Activated CD8-positive, alpha-beta T cell treated with anti-CD3 and anti-CD28 coated beads, Interleukin-2, amount 10 ng/mL, durations not matched to agents 7 days and 5 days (primary cell): ENCODE measurements around the gene HOXC12. TPM values are rescaled to one million over a fixed set of nuclear protein-coding genes. Genes with fewer than 3 reads are reported as not detected.
A peak's percentile ranks its signal among the peaks of the same experiment; 100 is the strongest.

Experiments used
- ATAC-seq: fragments of 150-1000 bp; cut with Tn5 transposase; one replicate; pipeline ENCODE4 v1.10.0; 2021; ENCODE audit warnings: moderate library complexity
- CTCF ChIA-PET: fragments of 350-600 bp; sonication (Branson Sonifier 250); formaldehyde crosslinking; loops from one replicate; lab custom pipeline; 2021; ENCODE audit warnings: antibody characterized with exemption; lab: Charles Lee
- POLR2A ChIA-PET: fragments of 350-600 bp; sonication (Branson Sonifier 250); formaldehyde crosslinking; loops from one replicate; lab custom pipeline; 2021; ENCODE audit warnings: antibody characterized with exemption; lab: Charles Lee
- DNase-seq: peaks from one replicate; pipeline ENCODE4 v3.0.0-alpha.2; 2020
- H3K27ac Mint-ChIP-seq: one replicate; pipeline ENCODE4 v1.8.0; 2021; ENCODE audit warnings: mild to moderate bottlenecking, mixed read lengths
- H3K27me3 Mint-ChIP-seq: one replicate; pipeline ENCODE4 v1.8.0; 2021; ENCODE audit warnings: low read depth, mixed read lengths
- H3K36me3 Mint-ChIP-seq: one replicate; pipeline ENCODE4 v1.8.0; 2021; ENCODE audit warnings: low read depth, mixed read lengths
- H3K4me1 Mint-ChIP-seq: one replicate; pipeline ENCODE4 v1.8.0; 2021; ENCODE audit warnings: low read depth, mixed read lengths
- H3K4me3 Mint-ChIP-seq: one replicate; pipeline ENCODE4 v1.8.0; 2021; ENCODE audit warnings: mild to moderate bottlenecking, mixed read lengths
- H3K9me3 Mint-ChIP-seq: one replicate; pipeline ENCODE4 v1.8.0; 2022; ENCODE audit warnings: mixed read lengths; ENCODE audit not compliant: insufficient read depth
- total RNA-seq, 2 experiments: library from RNA; stranded (reverse); gene quantifications; one replicate each; pipeline ENCODE4 v1.2.3, GENCODE V29; 2021

The HOXC12 gene
- total RNA-seq, 2 experiments from 2014 or later = not detected

GRCh38 chr12:53970451-53970850 is 15.7 kb downstream of the HOXC12 start:
- ChIA-PET POLR2A (no interaction called here), CTCF (no interaction called here)
- ATAC-seq = no peak
- Mint-ChIP-seq H3K4me1 (peaks cover 18% of the 10 kb centered on the region), H3K36me3 (peaks cover 7% of the 10 kb centered on the region), H3K27me3 (peaks cover 91% of the 10 kb centered on the region), H3K4me3 (no peak overlapping the region), H3K9me3 (no peaks in the 10 kb centered on the region), H3K27ac (no peak overlapping the region)
- no peak for DNase-seq

GRCh38 chr12:53971129-53971528 is 16.4 kb downstream of the HOXC12 start:
- no peak overlapping the region for H3K27ac Mint-ChIP-seq
- ChIA-PET CTCF (interaction anchor here (0.8 kb wide), 1 partner anchor 230 kb away, joined by 3 read pairs; no protein-coding TSS in a partner anchor), POLR2A (interaction anchor here (0.6 kb wide), 1 partner anchor 35 kb away, joined by 3 read pairs; no protein-coding TSS in a partner anchor)
- ATAC-seq (no peak), DNase-seq (no peak)
- no peak overlapping the region for H3K4me3 Mint-ChIP-seq
- peaks cover 19% of the 10 kb centered on the region for H3K4me1 Mint-ChIP-seq
- H3K27me3 Mint-ChIP-seq = peaks cover 90% of the 10 kb centered on the region
- H3K9me3 Mint-ChIP-seq = no peaks in the 10 kb centered on the region
- peaks cover 9% of the 10 kb centered on the region for H3K36me3 Mint-ChIP-seq

GRCh38 chr12:53971686-53972085 is 17.0 kb downstream of the HOXC12 start:
- POLR2A ChIA-PET = interaction anchor here (0.6 kb wide), 1 partner anchor 34 kb away, joined by 3 read pairs; no protein-coding TSS in a partner anchor
- Mint-ChIP-seq H3K27me3 (peaks cover 90% of the 10 kb centered on the region), H3K9me3 (no peaks in the 10 kb centered on the region), H3K36me3 (peaks cover 9% of the 10 kb centered on the region), H3K27ac (no peak overlapping the region), H3K4me3 (no peak overlapping the region), H3K4me1 (peaks cover 14% of the 10 kb centered on the region)
- DNase-seq (no peak), ATAC-seq (no peak)
- CTCF ChIA-PET = interaction anchor here (0.8 to 1.3 kb wide), 2 partner anchors 21 to 229 kb away, joined by 3 read pairs; no protein-coding TSS in a partner anchor

- CTCF ChIA-PET = interaction anchor here (0.8 to 1.4 kb wide), 3 partner anchors 13 to 229 kb away, joined by 3 read pairs; no protein-coding TSS in a partner anchor
Measured at GRCh38 chr12:53972152-53972702, 17.5 kb downstream of the HOXC12 start.

GRCh38 chr12:53972722-53973235 is 18.1 kb downstream of the HOXC12 start, which contains the start of gene HOXC11:
TSS of gene HOXC11 (plus strand) at chr12:53973126. CDS start at chr12:53973242, 116 bp downstream.
- ChIA-PET POLR2A (no interaction called here), CTCF (interaction anchor here (1.3 to 1.4 kb wide), 2 partner anchors 13 to 22 kb away, joined by 3 read pairs; no protein-coding TSS in a partner anchor)
- DNase-seq = no peak

More at GRCh38 chr12:53972152-53972702, 17.5 kb downstream of the HOXC12 start:
- peaks cover 14% of the 10 kb centered on the region for H3K4me1 Mint-ChIP-seq
- H3K9me3 Mint-ChIP-seq = no peaks in the 10 kb centered on the region
- DNase-seq = no peak
- ATAC-seq = no peak
- no peak overlapping the region for H3K27ac Mint-ChIP-seq
- H3K4me3 Mint-ChIP-seq = no peak overlapping the region
- H3K27me3 Mint-ChIP-seq = peaks cover 91% of the 10 kb centered on the region
- POLR2A ChIA-PET = no interaction called here
- peaks cover 9% of the 10 kb centered on the region for H3K36me3 Mint-ChIP-seq

GRCh38 chr12:53973236-53974042 is 18.7 kb downstream of the HOXC12 start:
- POLR2A ChIA-PET = no interaction called here

More at GRCh38 chr12:53972722-53973235, 18.1 kb downstream of the HOXC12 start, which contains the start of gene HOXC11:
- H3K27me3 Mint-ChIP-seq = peaks cover 90% of the 10 kb centered on the region
- peaks cover 14% of the 10 kb centered on the region for H3K4me1 Mint-ChIP-seq
- peak within 1 kb of the TSS; percentile 46 for H3K4me3 Mint-ChIP-seq
- no peaks in the 10 kb centered on the region for H3K9me3 Mint-ChIP-seq
- H3K36me3 Mint-ChIP-seq = peaks cover 9% of the 10 kb centered on the region
- no peak for ATAC-seq
- H3K27ac Mint-ChIP-seq = peak within 1 kb of the TSS; percentile 77

GRCh38 chr12:53974084-53975063 is 19.7 kb downstream of the HOXC12 start, which contains the start of gene HOTAIR:
TSS of gene HOTAIR (minus strand) at chr12:53974954.
- ChIA-PET POLR2A (no interaction called here), CTCF (no interaction called here)
- no peaks in the 10 kb centered on the region for H3K9me3 Mint-ChIP-seq
- H3K4me1 Mint-ChIP-seq = peaks cover 17% of the 10 kb centered on the region
- DNase-seq (no peak), ATAC-seq (peak; percentile 42)
- peak within 1 kb of the TSS; percentile 60 for H3K27ac Mint-ChIP-seq
- peaks cover 89% of the 10 kb centered on the region for H3K27me3 Mint-ChIP-seq
- H3K36me3 Mint-ChIP-seq = peaks cover 9% of the 10 kb centered on the region
- peak within 1 kb of the TSS; percentile 40 for H3K4me3 Mint-ChIP-seq

More at GRCh38 chr12:53973236-53974042, 18.7 kb downstream of the HOXC12 start:
- Mint-ChIP-seq H3K36me3 (peaks cover 9% of the 10 kb centered on the region), H3K27ac (peak overlapping the region; percentile 77), H3K4me3 (peak overlapping the region; percentile 46), H3K4me1 (peaks cover 17% of the 10 kb centered on the region), H3K9me3 (no peaks in the 10 kb centered on the region), H3K27me3 (peaks cover 89% of the 10 kb centered on the region)
- CTCF ChIA-PET = interaction anchor here (1.4 kb wide), 1 partner anchor 12 kb away, joined by 3 read pairs; no protein-coding TSS in a partner anchor
- ATAC-seq (no peak), DNase-seq (no peak)

GRCh38 chr12:53975064-53975471 is 20.4 kb downstream of the HOXC12 start:
- DNase-seq (no peak), ATAC-seq (no peak)
- Mint-ChIP-seq H3K4me3 (no peak overlapping the region), H3K27ac (no peak overlapping the region), H3K9me3 (no peaks in the 10 kb centered on the region), H3K4me1 (peaks cover 17% of the 10 kb centered on the region), H3K27me3 (peaks cover 89% of the 10 kb centered on the region), H3K36me3 (peaks cover 9% of the 10 kb centered on the region)
- ChIA-PET POLR2A (no interaction called here), CTCF (no interaction called here)

- ChIA-PET POLR2A (no interaction called here), CTCF (interaction anchor here (0.9 to 1.9 kb wide), 4 partner anchors 9 to 240 kb away, joined by 3 to 11 read pairs (median 4); partner anchors contain the start of gene HOXC10)
- peak overlapping the region; percentile 45 for H3K27ac Mint-ChIP-seq
Measured at GRCh38 chr12:53975479-53976152, 20.9 kb downstream of the HOXC12 start.

GRCh38 chr12:53976172-53976822 is 21.6 kb downstream of the HOXC12 start:
- ATAC-seq = no peak
- POLR2A ChIA-PET = no interaction called here

More at GRCh38 chr12:53975479-53976152, 20.9 kb downstream of the HOXC12 start:
- DNase-seq = no peak
- H3K36me3 Mint-ChIP-seq = peaks cover 11% of the 10 kb centered on the region
- no peak for ATAC-seq
- H3K4me1 Mint-ChIP-seq = peaks cover 22% of the 10 kb centered on the region
- peak overlapping the region; percentile 40 for H3K4me3 Mint-ChIP-seq
- H3K9me3 Mint-ChIP-seq = no peaks in the 10 kb centered on the region
- H3K27me3 Mint-ChIP-seq = peaks cover 88% of the 10 kb centered on the region

More at GRCh38 chr12:53976172-53976822, 21.6 kb downstream of the HOXC12 start:
- peaks cover 87% of the 10 kb centered on the region for H3K27me3 Mint-ChIP-seq
- no peak overlapping the region for H3K4me3 Mint-ChIP-seq
- CTCF ChIA-PET = interaction anchor here (0.9 to 1.9 kb wide), 4 partner anchors 9 to 239 kb away, joined by 3 to 11 read pairs (median 4); partner anchors contain the start of gene HOXC10
- no peak overlapping the region for H3K27ac Mint-ChIP-seq
- H3K4me1 Mint-ChIP-seq = peaks cover 26% of the 10 kb centered on the region
- no peak for DNase-seq
- H3K9me3 Mint-ChIP-seq = no peaks in the 10 kb centered on the region
- H3K36me3 Mint-ChIP-seq = peaks cover 11% of the 10 kb centered on the region
